ENCODE data around the gene FRAS1. TPM values are rescaled to one million over a fixed set of nuclear protein-coding genes. Genes with fewer than 3 reads are reported as not detected.

Gene FRAS1
- polyA plus RNA-seq, 1 donor from 2014 or later, result 2.8 TPM

DNA sequence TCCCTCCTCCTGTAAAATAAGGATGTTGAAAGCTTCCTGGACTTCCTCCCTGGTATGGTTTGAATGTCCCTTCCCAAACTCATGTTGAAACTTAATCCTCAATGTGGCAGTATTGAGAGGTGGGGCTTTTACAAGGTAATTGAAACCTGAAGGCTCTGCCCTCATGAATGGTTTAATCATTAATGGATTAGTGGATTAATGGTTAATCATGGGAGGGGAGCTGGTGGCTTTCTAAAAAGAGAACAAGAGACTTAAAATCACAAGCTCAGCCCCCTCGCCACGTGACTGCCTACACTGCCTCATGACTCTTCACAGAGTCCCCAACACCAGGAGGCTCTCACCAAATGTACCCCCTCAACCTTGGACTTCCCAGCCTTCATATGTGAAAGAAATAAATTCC is 369.8 kb downstream of the FRAS1 start:
- Histone ChIP-seq H4K20me1 (ENCODE audit: insufficient read depth) (no peaks in the 10 kb centered on the region), H3K4me3 (ENCODE audit: low read length) (no peak overlapping the region), H3K9me2 (ENCODE audit: insufficient read depth, low read length) (no peaks in the 10 kb centered on the region), H2AFZ (ENCODE audit: low read depth, low read length) (no peak overlapping the region), H3F3A (ENCODE audit: insufficient read depth, low read length, poor library complexity, severe bottlenecking) (no peaks in the 10 kb centered on the region), H3K27me3 (ENCODE audit: insufficient read depth, low read depth, low read length) (no peaks in the 10 kb centered on the region), H3K9ac (ENCODE audit: low read length) (no peak overlapping the region), H3K79me2 (replicated peaks; ENCODE audit: insufficient read depth, low read length) (no peaks in the 10 kb centered on the region), H3K27ac (ENCODE audit: low read length) (no peak overlapping the region), H3K4me2 (ENCODE audit: low read length) (no peak overlapping the region), H3K9me3 (ENCODE audit: low read length) (no peaks in the 10 kb centered on the region), H3K36me3 (ENCODE audit: insufficient read depth, low read length) (no peaks in the 10 kb centered on the region)
- TF ChIP-seq EP300 (conservative IDR thresholded peaks at IDR 0.05; ENCODE audit: poor library complexity, severe bottlenecking) (no peak), RAD21 (conservative IDR thresholded peaks at IDR 0.05) (no peak), SMC3 (conservative IDR thresholded peaks at IDR 0.05; ENCODE audit: poor library complexity) (no peak), MXI1 (conservative IDR thresholded peaks at IDR 0.05; ENCODE audit: poor library complexity, severe bottlenecking) (no peak), POLR2AphosphoS5 (IDR thresholded peaks at IDR 0.05) (no peak), TAF1 (IDR thresholded peaks at IDR 0.05; ENCODE audit: low read depth) (no peak), EZH2 (IDR thresholded peaks at IDR 0.05; ENCODE audit: borderline replicate concordance, insufficient read depth, low read length, poor library complexity, severe bottlenecking) (no peak)
- TF ChIP-seq, protein P1, sequence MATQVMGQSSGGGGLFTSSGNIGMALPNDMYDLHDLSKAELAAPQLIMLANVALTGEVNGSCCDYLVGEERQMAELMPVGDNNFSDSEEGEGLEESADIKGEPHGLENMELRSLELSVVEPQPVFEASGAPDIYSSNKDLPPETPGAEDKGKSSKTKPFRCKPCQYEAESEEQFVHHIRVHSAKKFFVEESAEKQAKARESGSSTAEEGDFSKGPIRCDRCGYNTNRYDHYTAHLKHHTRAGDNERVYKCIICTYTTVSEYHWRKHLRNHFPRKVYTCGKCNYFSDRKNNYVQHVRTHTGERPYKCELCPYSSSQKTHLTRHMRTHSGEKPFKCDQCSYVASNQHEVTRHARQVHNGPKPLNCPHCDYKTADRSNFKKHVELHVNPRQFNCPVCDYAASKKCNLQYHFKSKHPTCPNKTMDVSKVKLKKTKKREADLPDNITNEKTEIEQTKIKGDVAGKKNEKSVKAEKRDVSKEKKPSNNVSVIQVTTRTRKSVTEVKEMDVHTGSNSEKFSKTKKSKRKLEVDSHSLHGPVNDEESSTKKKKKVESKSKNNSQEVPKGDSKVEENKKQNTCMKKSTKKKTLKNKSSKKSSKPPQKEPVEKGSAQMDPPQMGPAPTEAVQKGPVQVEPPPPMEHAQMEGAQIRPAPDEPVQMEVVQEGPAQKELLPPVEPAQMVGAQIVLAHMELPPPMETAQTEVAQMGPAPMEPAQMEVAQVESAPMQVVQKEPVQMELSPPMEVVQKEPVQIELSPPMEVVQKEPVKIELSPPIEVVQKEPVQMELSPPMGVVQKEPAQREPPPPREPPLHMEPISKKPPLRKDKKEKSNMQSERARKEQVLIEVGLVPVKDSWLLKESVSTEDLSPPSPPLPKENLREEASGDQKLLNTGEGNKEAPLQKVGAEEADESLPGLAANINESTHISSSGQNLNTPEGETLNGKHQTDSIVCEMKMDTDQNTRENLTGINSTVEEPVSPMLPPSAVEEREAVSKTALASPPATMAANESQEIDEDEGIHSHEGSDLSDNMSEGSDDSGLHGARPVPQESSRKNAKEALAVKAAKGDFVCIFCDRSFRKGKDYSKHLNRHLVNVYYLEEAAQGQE (IDR thresholded peaks at IDR 0.05; ENCODE audit: borderline replicate concordance), result no peak
- TF ChIP-seq, protein P2, sequence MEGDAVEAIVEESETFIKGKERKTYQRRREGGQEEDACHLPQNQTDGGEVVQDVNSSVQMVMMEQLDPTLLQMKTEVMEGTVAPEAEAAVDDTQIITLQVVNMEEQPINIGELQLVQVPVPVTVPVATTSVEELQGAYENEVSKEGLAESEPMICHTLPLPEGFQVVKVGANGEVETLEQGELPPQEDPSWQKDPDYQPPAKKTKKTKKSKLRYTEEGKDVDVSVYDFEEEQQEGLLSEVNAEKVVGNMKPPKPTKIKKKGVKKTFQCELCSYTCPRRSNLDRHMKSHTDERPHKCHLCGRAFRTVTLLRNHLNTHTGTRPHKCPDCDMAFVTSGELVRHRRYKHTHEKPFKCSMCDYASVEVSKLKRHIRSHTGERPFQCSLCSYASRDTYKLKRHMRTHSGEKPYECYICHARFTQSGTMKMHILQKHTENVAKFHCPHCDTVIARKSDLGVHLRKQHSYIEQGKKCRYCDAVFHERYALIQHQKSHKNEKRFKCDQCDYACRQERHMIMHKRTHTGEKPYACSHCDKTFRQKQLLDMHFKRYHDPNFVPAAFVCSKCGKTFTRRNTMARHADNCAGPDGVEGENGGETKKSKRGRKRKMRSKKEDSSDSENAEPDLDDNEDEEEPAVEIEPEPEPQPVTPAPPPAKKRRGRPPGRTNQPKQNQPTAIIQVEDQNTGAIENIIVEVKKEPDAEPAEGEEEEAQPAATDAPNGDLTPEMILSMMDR (IDR thresholded peaks at IDR 0.05; ENCODE audit: poor library complexity, severe bottlenecking), result no peak

DNA sequence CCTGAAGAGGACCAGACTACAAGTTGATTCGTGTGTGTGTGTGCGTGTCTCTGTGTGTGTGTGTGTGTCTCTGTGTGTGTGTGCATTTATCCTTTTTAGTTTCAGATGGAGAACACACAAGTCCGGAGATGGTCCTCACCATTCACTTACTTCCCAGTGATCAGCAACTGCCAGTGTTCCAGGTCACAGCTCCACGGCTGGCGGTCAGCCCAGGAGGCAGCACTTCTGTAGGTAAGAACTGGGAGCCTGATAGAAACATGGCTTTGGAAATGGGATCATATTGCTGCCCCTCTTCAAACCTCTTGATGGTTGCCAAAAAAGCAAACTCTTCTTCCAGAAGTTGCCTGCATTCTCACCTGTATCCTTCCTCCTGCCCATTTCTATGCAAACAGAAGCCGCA is 371.9 kb downstream of the FRAS1 start:
- no peaks in the 10 kb centered on the region for H3K27me3 ChIP-seq (ENCODE audit: insufficient read depth, low read depth, low read length)
- TF ChIP-seq, protein P2 (IDR thresholded peaks at IDR 0.05; ENCODE audit: poor library complexity, severe bottlenecking), result no peak
- TF ChIP-seq EP300 (conservative IDR thresholded peaks at IDR 0.05; ENCODE audit: poor library complexity, severe bottlenecking) (no peak), EZH2 (IDR thresholded peaks at IDR 0.05; ENCODE audit: borderline replicate concordance, insufficient read depth, low read length, poor library complexity, severe bottlenecking) (no peak), SMC3 (conservative IDR thresholded peaks at IDR 0.05; ENCODE audit: poor library complexity) (no peak), POLR2AphosphoS5 (IDR thresholded peaks at IDR 0.05) (no peak), MXI1 (conservative IDR thresholded peaks at IDR 0.05; ENCODE audit: poor library complexity, severe bottlenecking) (no peak), RAD21 (conservative IDR thresholded peaks at IDR 0.05) (no peak), TAF1 (IDR thresholded peaks at IDR 0.05; ENCODE audit: low read depth) (no peak)
- TF ChIP-seq, protein P1 (IDR thresholded peaks at IDR 0.05; ENCODE audit: borderline replicate concordance), result no peak
- no peak overlapping the region for H3K4me2 ChIP-seq (ENCODE audit: low read length)
- no peaks in the 10 kb centered on the region for H3F3A ChIP-seq (ENCODE audit: insufficient read depth, low read length, poor library complexity, severe bottlenecking)
- H3K9me3 ChIP-seq (ENCODE audit: low read length), result no peaks in the 10 kb centered on the region
- no peak overlapping the region for H3K4me3 ChIP-seq (ENCODE audit: low read length)
- H3K9ac ChIP-seq (ENCODE audit: low read length), result no peak overlapping the region
- H3K27ac ChIP-seq (ENCODE audit: low read length), result no peak overlapping the region
- H3K9me2 ChIP-seq (ENCODE audit: insufficient read depth, low read length), result no peaks in the 10 kb centered on the region
- H3K79me2 ChIP-seq (replicated peaks; ENCODE audit: insufficient read depth, low read length), result no peaks in the 10 kb centered on the region
- no peaks in the 10 kb centered on the region for H4K20me1 ChIP-seq (ENCODE audit: insufficient read depth)
- no peaks in the 10 kb centered on the region for H3K36me3 ChIP-seq (ENCODE audit: insufficient read depth, low read length)
- H2AFZ ChIP-seq (ENCODE audit: low read depth, low read length), result no peak overlapping the region

Measured in neural cell (in vitro differentiated cells).